ENCODE results near the gene KLHL1.

The KLHL1 gene

DNA sequence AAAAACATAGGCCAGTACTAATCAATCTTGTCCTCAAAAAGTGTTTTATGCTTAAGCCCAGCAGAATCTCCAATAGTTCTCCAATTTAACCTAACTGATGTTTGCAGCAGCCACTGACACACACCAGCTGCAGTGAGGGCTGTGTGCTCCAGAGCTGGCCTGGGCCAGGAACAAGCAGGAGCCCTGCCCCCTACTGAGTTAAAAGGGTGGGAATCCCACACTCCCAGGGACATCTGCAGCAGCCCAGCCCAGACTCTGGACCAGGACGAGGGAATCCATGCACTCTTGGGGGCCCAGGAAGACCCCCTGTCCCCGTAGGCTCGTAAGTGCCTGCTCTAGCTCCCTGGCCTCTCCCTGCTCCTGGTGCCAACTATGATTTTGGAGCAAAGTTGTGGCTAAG, 92.1 kb downstream of the KLHL1 start:
- DNase-seq (ENCODE audit: low read depth, low spot score), result no peak

GRCh38 chr13:70014337-70014736, 93.9 kb downstream of the KLHL1 start:
- DNase-seq (ENCODE audit: low read depth, low spot score), result no peak

DNA sequence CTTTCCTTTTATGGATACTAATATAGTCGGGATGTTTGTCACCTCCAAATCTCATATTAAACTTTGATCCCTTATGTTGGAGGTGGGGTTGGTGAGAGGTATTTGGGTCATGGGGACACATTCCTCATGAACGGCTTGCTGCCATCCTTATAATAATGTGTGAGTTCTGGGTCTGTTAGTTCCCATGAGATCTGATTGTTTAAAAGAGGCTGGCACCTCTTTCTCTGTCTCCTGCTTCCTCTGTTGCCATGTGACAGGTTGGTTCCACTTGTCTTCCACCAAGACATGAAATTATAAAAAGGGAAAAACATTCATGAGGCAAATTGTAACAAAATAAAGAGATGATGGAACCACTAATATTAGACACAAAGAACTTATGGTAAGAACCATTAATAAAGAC, 108.4 kb downstream of the KLHL1 start:
- DNase-seq (ENCODE audit: low read depth, low spot score), result no peak

DNA sequence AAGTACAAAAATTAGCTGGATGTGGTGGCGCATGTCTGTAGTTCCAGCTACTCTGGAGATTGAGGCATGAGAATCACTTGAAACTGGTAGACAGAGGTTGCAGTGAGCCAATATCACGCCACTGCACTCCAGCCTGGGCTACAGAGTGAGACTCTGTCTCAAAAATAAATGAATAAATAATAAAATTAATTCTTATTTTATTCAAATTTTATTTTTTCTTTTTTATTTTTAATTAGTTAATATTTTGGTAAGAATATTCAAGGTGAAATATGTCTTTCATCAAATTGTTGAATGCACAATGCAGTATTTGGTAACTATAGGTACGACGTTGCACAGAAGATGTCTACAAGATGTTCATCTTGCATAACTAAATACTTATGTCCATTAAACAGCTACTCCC, 111.2 kb downstream of the KLHL1 start:
- DNase-seq (ENCODE audit: low read depth, low spot score), result no peak

GRCh38 chr13:69980799-69981198, 127.5 kb downstream of the KLHL1 start:
- no peak for DNase-seq (ENCODE audit: low read depth, low spot score)

DNA sequence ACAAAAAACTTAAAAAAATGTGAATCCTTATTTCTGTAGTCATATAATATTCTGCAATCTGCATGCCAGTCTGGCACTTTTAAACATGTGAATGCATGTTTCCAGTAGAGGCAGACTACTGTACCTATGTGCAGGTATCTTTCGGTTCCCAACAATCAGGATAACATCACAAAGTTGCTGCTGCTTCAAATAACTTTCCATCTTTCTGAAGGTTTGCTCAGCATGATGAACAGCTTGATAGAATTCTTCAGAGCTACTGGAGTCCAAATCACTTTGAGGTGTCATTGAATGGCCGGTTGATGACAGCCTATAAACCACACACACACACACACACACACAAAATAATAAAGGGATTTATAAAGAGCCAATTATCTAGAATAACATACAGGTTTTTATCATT, 132.8 kb downstream of the KLHL1 start:
- DNase-seq (ENCODE audit: low read depth, low spot score), result no peak

- DNase-seq (ENCODE audit: low read depth, low spot score), result no peak
These were observed 137.7 kb downstream of the KLHL1 start for GRCh38 chr13:69970520-69970919.

DNA sequence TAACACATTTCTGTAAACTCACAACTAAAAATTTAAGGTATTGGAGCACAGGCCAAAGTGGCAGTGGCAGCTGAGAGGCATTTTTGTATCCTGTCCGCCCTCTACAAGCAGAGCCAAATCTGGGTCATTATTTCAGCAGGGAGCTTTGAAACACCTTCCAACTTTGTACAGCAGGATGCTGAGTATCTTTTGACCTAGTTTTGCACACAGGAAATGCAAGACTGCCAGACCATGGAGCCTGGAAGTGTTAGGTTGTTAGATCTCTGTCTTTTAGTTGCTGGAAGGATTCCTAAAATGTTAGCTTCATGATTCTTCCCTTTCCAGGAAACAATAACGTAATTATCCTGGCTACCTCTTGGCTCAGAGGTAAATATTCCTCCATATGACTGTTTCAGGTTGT, 149.2 kb downstream of the KLHL1 start:
- DNase-seq (ENCODE audit: low read depth, low spot score), result no peak

GRCh38 chr13:69956839-69957238, 151.4 kb downstream of the KLHL1 start:
- DNase-seq (ENCODE audit: low read depth, low spot score), result no peak

DNA sequence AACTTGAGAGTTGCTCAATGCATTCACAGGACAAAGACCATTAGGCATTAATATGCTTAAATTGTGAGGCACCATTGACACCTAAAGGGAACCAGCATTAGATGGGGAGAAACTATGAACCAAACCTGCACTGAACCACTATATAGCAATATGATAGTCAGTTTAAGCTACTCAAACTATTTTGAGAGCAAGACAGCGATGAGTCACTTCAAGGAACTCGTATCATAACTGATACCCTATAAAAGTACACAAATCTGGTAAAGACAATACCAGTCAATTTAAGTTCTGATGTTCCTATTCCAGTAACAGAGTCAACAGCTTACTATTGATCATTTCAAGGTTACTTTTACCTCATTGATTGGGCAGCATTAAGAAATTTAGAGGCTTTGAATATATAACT, 151.9 kb downstream of the KLHL1 start:
- DNase-seq (ENCODE audit: low read depth, low spot score), result no peak

- DNase-seq (ENCODE audit: low read depth, low spot score), result no peak
These were observed 153.0 kb downstream of the KLHL1 start for GRCh38 chr13:69955271-69955670.

DNA sequence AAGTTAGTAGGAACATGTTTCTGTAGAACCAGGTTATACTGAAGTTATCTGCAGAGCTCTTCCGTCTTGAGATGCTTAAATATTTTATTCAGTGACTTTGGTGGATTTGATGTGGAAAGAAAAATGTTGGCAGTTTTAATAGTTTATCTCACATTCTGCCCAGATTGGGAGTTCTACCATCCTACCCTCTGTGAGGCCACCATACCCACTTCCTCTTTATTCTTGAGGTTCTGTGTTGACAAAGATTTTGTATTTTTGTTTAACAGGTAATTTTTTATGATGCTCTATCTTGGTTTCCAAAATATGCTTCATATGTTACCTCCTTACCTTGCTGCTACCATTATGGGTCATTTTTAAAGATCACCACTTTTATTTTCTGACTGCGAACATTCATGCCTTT, 156.8 kb downstream of the KLHL1 start:
- no peak for DNase-seq (ENCODE audit: low read depth, low spot score)

DNA sequence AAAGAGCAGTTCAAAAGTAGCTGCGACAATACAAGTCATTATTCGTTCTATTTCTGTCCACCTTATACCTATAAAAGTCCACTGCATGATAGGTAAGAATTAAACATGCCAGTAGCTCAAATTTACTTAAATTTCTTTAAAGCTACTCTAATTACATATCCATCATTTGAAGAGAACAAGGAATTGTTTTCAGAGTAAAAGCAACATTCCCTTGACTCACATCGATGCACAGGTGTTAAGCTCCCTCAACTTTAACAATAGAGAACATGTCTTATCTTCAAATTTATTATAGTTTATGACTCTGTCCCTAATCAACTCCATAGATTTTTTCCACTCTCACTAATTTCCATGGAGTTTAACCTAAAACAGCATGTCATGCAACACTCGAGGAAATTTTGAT, 158.1 kb downstream of the KLHL1 start:
- no peak for DNase-seq (ENCODE audit: low read depth, low spot score)

- no peak for DNase-seq (ENCODE audit: low read depth, low spot score)
These were observed 160.2 kb downstream of the KLHL1 start for GRCh38 chr13:69948016-69948415.

DNA sequence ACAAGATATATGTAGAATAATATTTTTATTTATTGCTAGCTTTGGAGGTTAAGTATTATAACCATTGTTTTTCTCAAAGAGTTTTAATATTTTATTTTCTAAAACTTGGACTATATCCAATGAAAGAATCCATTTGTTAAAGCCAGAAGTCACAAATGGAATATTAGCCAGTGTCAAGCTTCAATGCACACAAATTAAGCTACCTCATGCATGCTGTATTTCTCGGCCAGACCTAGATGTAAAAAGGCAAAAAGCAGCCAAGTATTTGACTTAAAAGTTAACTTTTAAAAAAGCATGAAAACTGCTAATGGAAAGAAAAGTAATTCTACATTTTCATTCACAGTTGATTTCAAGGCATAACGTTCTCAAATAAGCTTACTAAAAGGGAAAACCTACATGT, 160.7 kb downstream of the KLHL1 start:
- no peak for DNase-seq (ENCODE audit: low read depth, low spot score)

DNA sequence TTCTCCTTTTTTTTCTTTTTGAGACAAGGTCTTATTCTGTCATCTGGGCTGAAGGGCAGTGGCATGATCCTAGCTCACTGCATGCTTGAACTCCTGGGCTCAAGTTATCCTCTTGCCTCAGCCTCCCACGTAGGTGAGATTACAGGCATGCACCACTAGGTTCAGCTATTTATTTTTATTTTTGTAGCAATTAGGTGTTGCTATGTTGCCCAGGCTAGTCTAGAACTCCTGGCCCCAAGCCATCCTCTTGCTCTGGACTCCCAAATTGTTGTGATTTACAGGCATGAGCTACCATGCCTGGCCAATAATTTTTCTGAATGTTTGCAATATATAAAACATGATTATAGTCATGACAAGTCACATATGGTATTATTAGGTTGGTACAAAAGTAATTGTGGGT, 161.7 kb downstream of the KLHL1 start:
- no peak for DNase-seq (ENCODE audit: low read depth, low spot score)

DNA sequence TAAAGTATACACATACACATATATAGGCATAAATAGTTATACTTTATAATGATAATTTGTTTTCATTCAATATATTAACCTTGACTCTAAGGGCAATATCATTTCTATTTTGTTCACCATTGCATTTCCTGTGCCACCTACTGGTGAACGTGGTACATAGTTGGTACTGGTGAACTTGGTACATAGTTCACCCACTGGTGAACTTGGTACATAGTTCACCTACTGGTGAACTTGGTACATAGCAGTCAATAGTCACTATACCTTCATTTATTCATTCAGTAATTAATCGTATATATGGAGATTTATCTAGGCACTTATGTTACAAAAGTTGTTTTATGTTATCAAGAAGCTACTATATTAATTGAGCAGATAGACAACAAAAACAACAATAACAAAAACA, 173.2 kb downstream of the KLHL1 start:
- no peak for DNase-seq (ENCODE audit: low read depth, low spot score)

DNA sequence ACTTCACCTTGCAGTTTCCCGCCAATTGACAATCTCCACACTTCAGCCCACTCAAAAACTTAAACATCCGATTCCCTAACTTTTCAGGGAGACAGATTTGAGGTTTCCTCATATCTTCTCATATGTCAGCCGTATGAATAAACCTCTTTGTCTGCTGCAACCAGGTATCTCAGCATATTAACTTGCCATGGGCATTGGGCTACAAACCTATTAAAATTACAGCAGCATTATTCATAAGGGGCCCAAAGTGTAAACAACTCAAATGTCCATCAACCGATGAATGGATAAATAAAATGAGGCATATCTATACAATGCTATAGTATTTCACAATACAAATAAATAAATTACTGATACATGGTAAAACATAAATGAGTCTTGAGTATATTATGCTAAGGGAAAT, 180.0 kb downstream of the KLHL1 start:
- no peak for DNase-seq (ENCODE audit: low read depth, low spot score)

DNA sequence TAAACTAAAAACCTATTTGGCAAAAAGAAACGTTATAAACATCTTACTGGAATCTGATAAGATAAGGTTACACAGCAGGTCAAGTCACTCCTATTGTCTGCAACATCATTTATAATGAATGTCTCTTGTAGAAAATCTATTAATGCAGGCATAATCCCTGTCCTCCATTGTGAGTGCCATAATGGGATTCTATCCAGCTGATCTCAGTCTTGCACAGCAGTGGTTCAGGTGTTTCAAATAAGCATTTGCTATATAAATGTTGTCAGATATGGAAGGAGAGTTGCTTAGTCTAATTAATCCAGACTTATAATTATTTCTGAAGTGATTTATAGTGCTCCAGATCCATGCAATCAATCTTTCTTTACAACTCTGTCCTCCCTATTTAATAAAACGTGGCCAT, 187.1 kb downstream of the KLHL1 start:
- no peak for DNase-seq (ENCODE audit: low read depth, low spot score)

GRCh38 chr13:69912630-69913029, 195.6 kb downstream of the KLHL1 start:
- DNase-seq (ENCODE audit: low read depth, low spot score), result no peak

DNA sequence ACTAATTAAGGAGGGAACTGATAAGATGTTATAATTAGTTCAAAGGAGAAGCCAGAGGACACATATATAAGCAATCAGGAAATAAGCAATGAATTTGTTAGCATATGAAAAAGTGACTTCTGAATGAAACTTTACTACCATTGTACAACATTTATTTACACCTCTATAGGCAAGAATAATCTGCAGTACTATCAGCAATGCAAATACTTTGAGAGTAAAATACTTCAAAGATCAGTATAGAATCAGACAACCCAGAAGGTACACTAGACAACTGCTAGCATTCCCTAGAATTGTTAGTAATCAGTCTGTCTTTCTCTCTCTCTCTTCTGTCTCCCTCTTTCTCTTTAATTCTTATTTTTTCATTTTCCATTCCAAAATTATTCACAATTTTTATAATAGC, 197.5 kb downstream of the KLHL1 start:
- no peak for DNase-seq (ENCODE audit: low read depth, low spot score)

DNA sequence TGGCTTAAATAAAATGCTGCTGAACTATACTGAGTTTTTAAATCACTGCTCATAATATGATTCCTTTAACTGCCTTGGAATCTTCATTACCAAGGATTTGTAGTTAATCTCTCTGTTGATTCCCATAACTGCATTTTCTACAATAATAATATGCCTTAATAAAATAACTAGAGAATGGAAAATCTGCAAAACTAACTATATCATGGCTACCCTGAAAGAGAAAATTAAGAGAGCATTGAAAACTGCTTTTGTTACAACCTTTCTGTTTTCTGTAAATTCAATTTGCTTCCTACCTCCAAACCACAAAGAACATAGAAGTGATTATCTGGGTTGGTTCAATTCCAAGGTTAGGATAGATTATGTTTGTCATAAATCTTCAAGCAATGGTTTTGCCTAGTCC, 203.5 kb downstream of the KLHL1 start:
- DNase-seq (ENCODE audit: low read depth, low spot score), result no peak

GRCh38 chr13:69903081-69903480, 205.2 kb downstream of the KLHL1 start:
- no peak for DNase-seq (ENCODE audit: low read depth, low spot score)

DNA sequence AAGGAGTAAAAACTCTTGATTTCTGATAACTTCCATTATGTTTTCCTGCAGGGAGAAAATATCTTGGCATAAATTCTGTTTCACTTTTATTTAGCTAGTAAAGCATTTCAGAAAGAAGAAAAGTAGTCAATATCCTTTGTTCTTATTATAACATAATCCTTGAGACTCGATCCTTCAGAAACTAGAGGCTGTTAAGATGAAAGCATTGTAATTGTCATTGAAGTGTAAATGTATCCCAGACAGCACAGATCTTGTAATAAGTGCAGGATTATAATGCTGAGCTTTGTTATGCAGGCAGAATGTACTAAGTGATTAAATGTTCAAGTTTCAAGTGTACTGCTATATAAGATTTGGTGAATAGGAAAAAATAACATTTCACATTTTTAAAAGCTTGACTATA, 225.8 kb downstream of the KLHL1 start:
- DNase-seq (ENCODE audit: low read depth, low spot score), result no peak

DNA sequence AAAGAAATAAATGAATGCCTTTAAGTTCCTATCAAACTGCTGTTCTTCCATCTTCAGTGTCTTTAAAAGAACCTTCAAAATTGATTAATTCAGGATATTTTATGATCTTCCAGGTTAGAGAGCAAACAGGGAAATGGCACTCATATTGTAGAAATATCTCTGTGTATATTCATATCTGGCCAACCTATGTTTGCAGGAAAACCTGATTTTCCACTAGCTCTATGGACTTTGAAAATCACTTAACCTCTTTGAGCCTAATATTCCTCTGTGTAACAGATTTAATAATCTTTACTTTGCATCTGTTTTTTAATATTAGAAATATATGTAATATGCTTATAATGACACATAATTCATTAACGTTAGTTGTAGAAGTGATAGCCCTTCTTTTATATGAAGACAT, 228.3 kb downstream of the KLHL1 start:
- no peak for DNase-seq (ENCODE audit: low read depth, low spot score)

Data from brain pericyte (primary cell).